GM12801 (cell line): Measurements from ENCODE around the gene TMPRSS9.

Experiments used
- TF ChIP-seq, protein P1 (sequence below): IDR thresholded peaks from one replicate; pipeline ENCODE4 v1.5.1; 2011; ENCODE audit warnings: control low read depth; ENCODE audit not compliant: insufficient read length; ENCODE audit errors: extremely low read depth

The TMPRSS9 gene

DNA sequence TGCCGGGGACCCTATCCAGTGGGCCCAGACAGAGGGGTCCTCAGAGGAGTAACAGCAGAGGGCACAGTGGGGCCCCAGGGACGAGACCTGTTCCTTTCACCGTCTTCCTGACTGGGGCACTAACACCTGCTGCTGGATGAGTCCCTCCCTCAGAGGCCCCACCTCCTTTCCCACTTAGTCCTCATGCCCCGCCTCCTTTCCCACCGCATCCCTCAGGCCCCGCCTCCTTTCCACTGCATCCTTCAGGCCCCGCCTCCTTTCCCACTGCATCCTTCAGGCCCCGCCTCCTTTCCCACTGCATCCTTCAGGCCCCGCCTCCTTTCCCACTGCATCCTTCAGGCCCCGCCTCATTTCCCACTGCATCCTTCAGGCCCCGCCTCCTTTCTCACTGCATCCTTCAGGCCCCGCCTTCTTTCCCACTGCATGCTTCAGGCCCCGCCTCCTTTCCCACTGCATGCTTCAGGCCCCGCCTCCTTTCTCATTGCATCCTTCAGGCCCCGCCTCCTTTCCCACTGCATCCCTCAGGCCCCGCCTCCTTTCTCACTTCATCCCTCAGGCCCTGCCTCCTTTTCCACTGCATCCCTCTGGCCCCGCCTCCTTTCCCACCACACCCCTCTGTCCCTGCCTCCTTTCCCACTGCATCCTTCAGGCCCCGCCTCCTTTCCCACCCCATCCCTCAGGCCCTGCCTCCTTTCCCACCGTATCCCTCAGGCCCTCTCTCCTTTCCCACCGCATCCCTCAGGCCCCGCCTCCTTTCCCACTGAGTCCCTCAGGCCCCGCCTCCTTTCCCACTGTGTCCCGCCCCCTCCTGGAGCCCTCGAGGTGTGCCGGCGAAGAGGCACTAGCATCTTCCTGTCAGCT lies 24.8 kb upstream of the TMPRSS9 start:
- TF ChIP-seq, protein P1, sequence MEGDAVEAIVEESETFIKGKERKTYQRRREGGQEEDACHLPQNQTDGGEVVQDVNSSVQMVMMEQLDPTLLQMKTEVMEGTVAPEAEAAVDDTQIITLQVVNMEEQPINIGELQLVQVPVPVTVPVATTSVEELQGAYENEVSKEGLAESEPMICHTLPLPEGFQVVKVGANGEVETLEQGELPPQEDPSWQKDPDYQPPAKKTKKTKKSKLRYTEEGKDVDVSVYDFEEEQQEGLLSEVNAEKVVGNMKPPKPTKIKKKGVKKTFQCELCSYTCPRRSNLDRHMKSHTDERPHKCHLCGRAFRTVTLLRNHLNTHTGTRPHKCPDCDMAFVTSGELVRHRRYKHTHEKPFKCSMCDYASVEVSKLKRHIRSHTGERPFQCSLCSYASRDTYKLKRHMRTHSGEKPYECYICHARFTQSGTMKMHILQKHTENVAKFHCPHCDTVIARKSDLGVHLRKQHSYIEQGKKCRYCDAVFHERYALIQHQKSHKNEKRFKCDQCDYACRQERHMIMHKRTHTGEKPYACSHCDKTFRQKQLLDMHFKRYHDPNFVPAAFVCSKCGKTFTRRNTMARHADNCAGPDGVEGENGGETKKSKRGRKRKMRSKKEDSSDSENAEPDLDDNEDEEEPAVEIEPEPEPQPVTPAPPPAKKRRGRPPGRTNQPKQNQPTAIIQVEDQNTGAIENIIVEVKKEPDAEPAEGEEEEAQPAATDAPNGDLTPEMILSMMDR, result no peak

DNA sequence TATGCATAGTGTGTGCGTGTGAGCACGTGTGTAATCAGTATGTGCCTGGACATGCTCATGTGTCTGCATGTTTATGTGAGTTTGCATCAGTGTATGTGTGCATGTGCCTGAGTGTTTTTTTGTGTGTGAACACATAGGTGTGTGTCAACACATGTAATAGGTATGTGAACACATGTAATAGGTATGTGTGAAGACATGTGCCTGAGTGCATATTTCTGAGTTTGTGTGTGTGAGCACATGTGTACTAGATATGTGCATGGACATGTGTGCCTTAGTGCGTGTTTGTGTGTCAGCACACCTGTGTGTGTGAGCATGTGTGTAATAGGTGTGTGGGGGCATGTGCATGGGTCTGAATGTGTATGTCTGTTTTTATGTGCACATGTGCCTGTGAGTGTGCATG lies 24.2 kb upstream of the TMPRSS9 start:
- TF ChIP-seq, protein P1, result no peak

DNA sequence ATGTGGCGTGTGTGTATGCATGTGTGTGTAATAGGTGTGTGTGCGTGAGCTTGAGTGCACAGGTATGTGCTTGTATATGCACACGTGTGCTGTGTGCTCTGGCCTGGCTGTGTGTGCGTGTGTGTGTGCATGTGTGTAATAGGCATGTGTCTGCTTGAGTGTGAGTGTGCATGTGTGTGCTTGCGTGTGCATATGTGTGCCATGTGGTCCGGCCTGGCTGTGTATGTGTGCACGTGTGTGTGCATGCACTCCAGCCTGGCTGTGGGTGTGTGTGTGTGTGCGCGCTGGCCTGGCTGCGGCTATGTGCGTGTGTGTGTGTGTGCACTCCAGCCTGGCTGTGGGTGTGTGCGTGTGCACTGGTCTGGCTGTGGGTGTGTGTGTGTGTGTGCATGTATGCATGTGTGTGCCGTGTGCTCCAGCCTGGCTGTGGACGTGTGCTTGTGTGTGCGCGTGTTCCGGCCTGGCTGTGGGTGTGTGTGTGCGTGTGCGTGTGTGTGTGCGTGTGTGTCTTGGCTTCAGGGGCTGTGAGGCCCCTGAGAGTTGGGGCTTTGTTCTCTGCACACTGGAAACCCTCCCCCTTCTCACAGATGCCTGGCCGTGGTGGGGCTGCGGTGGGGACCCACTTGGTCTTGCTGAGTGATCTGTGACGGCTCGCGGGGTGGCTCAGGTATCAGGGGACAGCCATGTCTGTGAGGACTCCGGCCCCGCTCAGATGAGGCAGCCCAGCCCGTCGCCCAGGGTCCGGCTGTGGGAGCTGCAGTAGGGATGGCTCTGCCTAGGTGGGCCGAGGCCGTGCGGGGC lies 23.3 kb upstream of the TMPRSS9 start:
- TF ChIP-seq, protein P1, result no peak

DNA sequence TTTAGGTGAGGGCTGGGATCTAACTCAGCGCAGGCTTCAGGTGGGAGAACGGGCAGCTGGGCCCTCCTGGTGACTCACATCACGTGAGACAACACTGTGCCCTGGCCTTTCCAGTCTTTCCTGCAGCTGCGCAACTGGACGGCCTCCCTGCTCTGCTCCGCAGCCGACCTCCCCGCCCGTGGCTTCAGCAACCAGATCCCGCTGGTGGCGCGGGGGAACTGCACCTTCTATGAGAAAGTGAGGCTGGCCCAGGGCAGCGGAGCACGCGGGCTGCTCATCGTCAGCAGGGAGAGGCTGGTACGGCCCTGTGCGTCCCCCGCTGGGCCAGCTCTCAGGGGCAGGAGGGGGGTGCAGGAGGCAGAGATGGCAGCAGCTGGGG lies 22.7 kb upstream of the TMPRSS9 start:
- TF ChIP-seq, protein P1, result no peak

DNA sequence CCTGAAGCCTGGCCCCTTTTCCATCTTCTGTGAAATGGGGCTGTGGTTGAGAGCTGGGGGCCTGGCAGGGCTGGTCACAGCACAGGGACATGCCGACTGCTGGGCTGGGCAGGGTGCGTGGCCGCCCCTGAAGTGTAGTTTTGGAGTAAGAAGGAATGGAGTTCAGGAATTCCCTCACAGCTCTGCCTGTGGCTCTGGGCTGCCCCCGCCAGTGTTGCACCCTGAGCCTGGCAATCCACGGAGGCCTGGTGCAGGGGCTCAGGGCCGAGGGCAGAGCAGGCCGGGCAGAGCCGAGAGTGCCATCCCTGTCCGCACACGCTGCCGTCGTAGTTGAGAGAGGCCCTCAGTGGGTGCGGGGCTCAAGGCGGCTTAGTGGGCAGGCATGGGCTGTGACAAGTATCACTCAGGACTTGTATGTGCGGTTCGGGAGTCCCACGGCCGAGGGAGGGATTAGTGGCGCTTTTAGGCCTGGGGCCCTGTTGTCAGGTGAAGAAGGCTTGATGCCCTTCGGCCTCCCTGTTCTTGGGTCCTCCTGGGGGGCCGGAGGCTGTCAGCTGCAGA lies 21.9 kb upstream of the TMPRSS9 start:
- TF ChIP-seq, protein P1, result no peak

DNA sequence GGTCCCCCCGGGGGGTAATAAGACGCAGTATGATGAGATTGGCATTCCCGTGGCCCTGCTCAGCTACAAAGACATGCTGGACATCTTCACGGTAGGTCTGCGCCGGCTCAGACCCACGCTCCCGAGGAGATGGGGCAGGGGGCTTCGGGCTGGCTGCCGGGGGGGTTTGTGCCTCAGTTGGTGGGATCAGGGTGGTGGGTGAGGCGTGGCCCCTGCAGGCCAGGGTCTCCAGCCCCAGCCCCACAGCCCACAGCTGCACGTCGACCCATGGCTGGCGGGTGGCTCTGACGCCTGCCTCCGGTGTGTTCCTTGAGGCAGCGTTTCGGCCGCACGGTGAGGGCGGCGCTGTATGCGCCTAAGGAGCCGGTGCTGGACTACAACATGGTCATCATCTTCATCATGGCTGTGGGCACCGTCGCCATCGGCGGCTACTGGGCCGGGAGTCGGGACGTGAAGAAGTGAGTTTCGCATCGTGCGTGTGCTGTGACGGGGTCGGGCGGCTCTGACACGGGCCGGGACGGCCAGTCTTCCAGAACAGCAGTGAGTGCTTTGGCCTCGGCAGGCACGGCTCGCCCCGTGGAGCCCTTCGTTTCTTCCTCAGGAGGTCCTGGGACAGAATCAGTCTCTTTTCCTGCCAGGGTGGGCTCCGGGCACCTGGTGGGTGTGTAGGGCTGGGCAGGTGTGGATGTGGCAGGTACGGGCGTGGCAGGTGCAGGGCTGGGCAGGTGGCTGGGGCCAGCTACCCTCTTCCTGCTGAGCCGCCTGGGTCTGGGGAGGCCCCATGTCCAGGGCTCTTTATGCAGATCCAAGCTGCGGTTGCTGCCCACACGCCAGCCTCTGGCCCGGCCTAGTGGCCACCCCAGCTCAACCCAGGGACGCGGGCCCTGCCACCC lies 21.1 kb upstream of the TMPRSS9 start:
- TF ChIP-seq, protein P1, result no peak
